ENCODE data around the gene EIF3C. TPM values are rescaled to one million over a fixed set of nuclear protein-coding genes. Genes with fewer than 3 reads are reported as not detected.
A peak's percentile ranks its signal among the peaks of the same experiment; 100 is the strongest.
"Not testable (repeated sequence)": the region's sequence is repeated elsewhere in the genome, so short reads cannot be mapped to it uniquely, and the experiment has no call there.

The EIF3C gene, protein sequence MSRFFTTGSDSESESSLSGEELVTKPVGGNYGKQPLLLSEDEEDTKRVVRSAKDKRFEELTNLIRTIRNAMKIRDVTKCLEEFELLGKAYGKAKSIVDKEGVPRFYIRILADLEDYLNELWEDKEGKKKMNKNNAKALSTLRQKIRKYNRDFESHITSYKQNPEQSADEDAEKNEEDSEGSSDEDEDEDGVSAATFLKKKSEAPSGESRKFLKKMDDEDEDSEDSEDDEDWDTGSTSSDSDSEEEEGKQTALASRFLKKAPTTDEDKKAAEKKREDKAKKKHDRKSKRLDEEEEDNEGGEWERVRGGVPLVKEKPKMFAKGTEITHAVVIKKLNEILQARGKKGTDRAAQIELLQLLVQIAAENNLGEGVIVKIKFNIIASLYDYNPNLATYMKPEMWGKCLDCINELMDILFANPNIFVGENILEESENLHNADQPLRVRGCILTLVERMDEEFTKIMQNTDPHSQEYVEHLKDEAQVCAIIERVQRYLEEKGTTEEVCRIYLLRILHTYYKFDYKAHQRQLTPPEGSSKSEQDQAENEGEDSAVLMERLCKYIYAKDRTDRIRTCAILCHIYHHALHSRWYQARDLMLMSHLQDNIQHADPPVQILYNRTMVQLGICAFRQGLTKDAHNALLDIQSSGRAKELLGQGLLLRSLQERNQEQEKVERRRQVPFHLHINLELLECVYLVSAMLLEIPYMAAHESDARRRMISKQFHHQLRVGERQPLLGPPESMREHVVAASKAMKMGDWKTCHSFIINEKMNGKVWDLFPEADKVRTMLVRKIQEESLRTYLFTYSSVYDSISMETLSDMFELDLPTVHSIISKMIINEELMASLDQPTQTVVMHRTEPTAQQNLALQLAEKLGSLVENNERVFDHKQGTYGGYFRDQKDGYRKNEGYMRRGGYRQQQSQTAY
- total RNA-seq (2016; rRNA removed; fragmentation: Illumina TruSeq; extraction: Trizol) (415 and 760 TPM in 2 replicates), polyA plus RNA-seq (2011; rRNA removed) (360 and 380 TPM in 2 replicates), polyA minus RNA-seq (2011; rRNA and poly(A)+ RNA removed; ENCODE audit: low replicate concordance) (517 and 970 TPM in 2 replicates), Bru-seq, nascent RNA (percentile 51 among the genes with signal in this experiment), BruChase-seq, experiment 1, labeled RNA remaining after a 6-hour chase (percentile 67 among the genes with signal in this experiment), BruChase-seq, experiment 2, labeled RNA remaining after a 2-hour chase (percentile 61 among the genes with signal in this experiment)
- total RNA-seq (2016; cell fraction: cytosol; rRNA removed; fragmentation: Illumina TruSeq; extraction: Trizol; ENCODE audit: low read depth): 129 and 159 TPM in 2 replicates
- 427 and 684 TPM in 2 replicates for total RNA-seq (2016; cell fraction: insoluble cytoplasmic fraction; rRNA removed; fragmentation: Illumina TruSeq; extraction: Trizol)
- total RNA-seq (2016; cell fraction: membrane; rRNA removed; fragmentation: Illumina TruSeq; extraction: Trizol): 299 and 312 TPM in 2 replicates
- total RNA-seq (2016; cell fraction: nucleus; rRNA removed; fragmentation: Illumina TruSeq; extraction: Trizol): 339 and 355 TPM in 2 replicates
- polyA plus RNA-seq (2011; cell fraction: cytosol; rRNA removed): 264 and 512 TPM in 2 replicates
- polyA plus RNA-seq (2011; cell fraction: nucleus; rRNA removed): 421 and 450 TPM in 2 replicates
- 483 and 615 TPM in 2 replicates for polyA plus RNA-seq (2012)
- 137 and 180 TPM in 2 replicates for polyA plus RNA-seq (2016; cell fraction: cytosol; fragmentation: Illumina TruSeq; extraction: Trizol; ENCODE audit: low read depth)
- 1,077 and 1,162 TPM in 2 replicates for polyA plus RNA-seq (2016; cell fraction: insoluble cytoplasmic fraction; fragmentation: Illumina TruSeq; extraction: Trizol; ENCODE audit: low read depth)
- 325 and 394 TPM in 2 replicates for polyA plus RNA-seq (2016; cell fraction: membrane; fragmentation: Illumina TruSeq; extraction: Trizol; ENCODE audit: low read depth)
- 878 and 886 TPM in 2 replicates for polyA plus RNA-seq (2016; cell fraction: nucleus; fragmentation: Illumina TruSeq; extraction: Trizol; ENCODE audit: insufficient read depth, low read depth)
- polyA minus RNA-seq (2011; cell fraction: cytosol; rRNA and poly(A)+ RNA removed): 293 and 361 TPM in 2 replicates
- polyA minus RNA-seq (2011; cell fraction: nucleus; rRNA and poly(A)+ RNA removed): 84.8 and 110 TPM in 2 replicates
- long read RNA-seq, experiment 1, transcript EIF3C-211 (20 exons, 2,986 nt): minor isoform, 64 of 690 reads
- long read RNA-seq, experiment 1, transcript EIF3C-209 (21 exons, 3,128 nt): minor isoform, 11 of 690 reads
- long read RNA-seq, experiment 1, transcript EIF3C-201 (21 exons, 3,145 nt): major isoform, 405 of 690 reads
- long read RNA-seq, experiment 1, transcript EIF3C-202 (21 exons, 3,137 nt): minor isoform, 16 of 690 reads
- long read RNA-seq, experiment 1, partial matches to known transcripts: 159 of 690 reads
- long read RNA-seq, experiment 1, other reads (novel, unspliced or antisense): 27 of 690 reads
- long read RNA-seq, experiment 2, transcript EIF3C-211 (20 exons, 2,986 nt): minor isoform, 212 of 1,746 reads
- long read RNA-seq, experiment 2, transcript EIF3C-202 (21 exons, 3,137 nt): minor isoform, 23 of 1,746 reads
- long read RNA-seq, experiment 2, transcript EIF3C-201 (21 exons, 3,145 nt): major isoform, 398 of 1,746 reads
- long read RNA-seq, experiment 2, transcript EIF3C-207 (13 exons, 3,957 nt): minor isoform, 304 of 1,746 reads
- long read RNA-seq, experiment 2, partial matches to known transcripts: 621 of 1,746 reads
- long read RNA-seq, experiment 2, other reads (novel, unspliced or antisense): 160 of 1,746 reads

- POLR2A ChIA-PET; H4K20me1 ChIP-seq (ENCODE audit: insufficient read depth, low read length); H2AFZ ChIP-seq (ENCODE audit: low read length); H3K9ac ChIP-seq (ENCODE audit: insufficient read depth, low read depth, low read length); in situ Hi-C loops (cut with HindIII; ENCODE audit: extremely low pct_ligation_motif_present, low pct_unique_long_range_greater_than_20kb); H3K36me3 ChIP-seq (replicated peaks in 1 of 2; ENCODE audit: control insufficient read depth in 1 of 2, insufficient read depth in 2 of 2, low read length in 2 of 2); H3K4me1 ChIP-seq (ENCODE audit: insufficient read depth, low read length); intact Hi-C loops (cut with micrococcal nuclease; ENCODE audit: unreplicated experiment); H3K27ac ChIP-seq (ENCODE audit: extremely low read length, insufficient read depth, low read length); H3K79me2 ChIP-seq (ENCODE audit: insufficient read depth, low read length); H3K27me3 ChIP-seq (ENCODE audit: control insufficient read depth in 1 of 2, insufficient read depth in 2 of 2, low read length in 2 of 2); CTCF ChIA-PET (ENCODE audit: low intra/inter-chr PET ratio, low total read pairs); DNase-seq (ENCODE audit: low spot score); BruUV-seq (replicated peaks); H3K9me3 ChIP-seq (ENCODE audit: low read length): not testable (repeated sequence)
- ATAC-seq (peak; percentile 98), FAIRE-seq (peak; percentile 87)
- Histone ChIP-seq H3K4me3 (replicated peaks in 1 of 3; ENCODE audit: insufficient read depth in 1 of 3, low read depth in 2 of 3, low read length in 3 of 3) (peak within 1 kb of the TSS in 1 of 3 experiments; percentile 26; a peak in 1 of 6 replicates), H3K4me2 (ENCODE audit: low read depth, low read length) (0 out of 2 replicates have a peak within 1 kb of the TSS, but pooled peaks have one; percentile 32)
- WGBS (ENCODE audit: low lambda C conversion rate): no CpG with 5 or more reads among the region's 66 CpGs
These were observed at the start of gene EIF3C for GRCh38 chr16:28711220-28712083. Gene EIF3C (plus strand): TSS chr16:28711464. CDS start chr16:28711687, 223 bp downstream.

GRCh38 chr16:28666264-28666663, 45.0 kb upstream of the EIF3C start:
- H4K20me1 ChIP-seq (ENCODE audit: insufficient read depth, low read length); CTCF ChIA-PET (ENCODE audit: low intra/inter-chr PET ratio, low total read pairs); intact Hi-C loops (cut with micrococcal nuclease; ENCODE audit: unreplicated experiment); DNase-seq (ENCODE audit: low spot score); H3K4me2 ChIP-seq (ENCODE audit: low read depth, low read length); H3K27ac ChIP-seq (ENCODE audit: extremely low read length, insufficient read depth, low read length); H3K4me1 ChIP-seq (ENCODE audit: insufficient read depth, low read length); BruUV-seq (replicated peaks); H3K36me3 ChIP-seq (replicated peaks in 1 of 2; ENCODE audit: control insufficient read depth in 1 of 2, insufficient read depth in 2 of 2, low read length in 2 of 2); ATAC-seq; in situ Hi-C loops (cut with HindIII; ENCODE audit: extremely low pct_ligation_motif_present, low pct_unique_long_range_greater_than_20kb); H3K79me2 ChIP-seq (ENCODE audit: insufficient read depth, low read length); FAIRE-seq; H3K9ac ChIP-seq (ENCODE audit: insufficient read depth, low read depth, low read length); H3K4me3 ChIP-seq (replicated peaks in 1 of 3; ENCODE audit: insufficient read depth in 1 of 3, low read depth in 2 of 3, low read length in 3 of 3); H2AFZ ChIP-seq (ENCODE audit: low read length); H3K9me3 ChIP-seq (ENCODE audit: low read length); POLR2A ChIA-PET; H3K27me3 ChIP-seq (ENCODE audit: control insufficient read depth in 1 of 2, insufficient read depth in 2 of 2, low read length in 2 of 2): not testable (repeated sequence)
- 92% methylated on average over 11 of the region's 25 CpGs for WGBS (ENCODE audit: low lambda C conversion rate)

Data from HepG2 (cell line).